HCT116 (cell line): ENCODE measurements around the gene TBCD. TPM values are rescaled to one million over a fixed set of nuclear protein-coding genes. Genes with fewer than 3 reads are reported as not detected.

Source experiments
- ATAC-seq: fragments of 200-7000 bp; cut with Tn5 transposase; 2 replicates; pipeline ENCODE4 v1.9.1; 2020; ENCODE audit warnings: mild to moderate bottlenecking, moderate library complexity
- BruUV-seq: library from RNA; stranded (reverse); fragments of 400-500 nt; replicated peaks from 2 replicates; lab custom pipeline; 2021; lab: Mats Ljungman, UMichigan
- CTCF ChIA-PET: fragments of 300-600 bp; sonication (Branson Sonifier 250); formaldehyde crosslinking; loops from one replicate; lab custom pipeline; 2021; ENCODE audit warnings: antibody characterized with exemption; lab: Charles Lee
- POLR2A ChIA-PET: fragments of 300-600, 350-600 bp; sonication (Branson Sonifier 250); formaldehyde crosslinking; loops from one replicate; lab custom pipeline; 2021; ENCODE audit warnings: antibody characterized with exemption; lab: Charles Lee
- RAD21 ChIA-PET, 2 experiments: fragments of 300-600 bp; sonication (Branson Sonifier 250); formaldehyde crosslinking; loops; one replicate each; lab custom pipeline; 2023; ENCODE audit warnings: low total read pairs in 2 of 2; ENCODE audit not compliant: uncharacterized antibody in 2 of 2, unreplicated experiment in 2 of 2, low non-redundant PET in 1 of 2; lab: Charles Lee
- DNase-seq: peaks from one replicate; pipeline ENCODE4 v3.0.0-alpha.2; 2010; ENCODE audit warnings: low read depth, low spot score
- H2AFZ ChIP-seq: fragments of 200-600 bp; shearing (Covaris generic), sonication (generic); 2 replicates; pipeline ENCODE4 v1.6.1; 2017; ENCODE audit warnings: low read depth, mixed run types, mixed read lengths, antibody characterized with exemption, low read length; ENCODE audit not compliant: poor library complexity, severe bottlenecking
- H3K27ac ChIP-seq: 2 replicates; pipeline ENCODE4 v1.5.1; 2012; ENCODE audit warnings: low read depth, low read length
- H3K27me3 ChIP-seq: fragments of 200-600 bp; sonication (generic); 2 replicates; pipeline ENCODE4 v1.6.1; 2016; ENCODE audit warnings: mixed run types, low read length, mixed read lengths; ENCODE audit not compliant: insufficient read depth
- H3K36me3 ChIP-seq, 2 experiments: fragments of 200-500 bp in 1 of 2; fragments of 200-600 bp in 1 of 2; sonication (Bioruptor generic) in 1 of 2; sonication (generic) in 1 of 2; 2 replicates each; pipeline versions ENCODE4 v1.5.1 to v1.6.1; 2014 to 2016; ENCODE audit warnings: low read length in 2 of 2, inconsistent platforms in 1 of 2, mixed read lengths in 1 of 2, mixed run types in 1 of 2; ENCODE audit not compliant: insufficient read depth in 2 of 2, control insufficient read depth in 1 of 2
- H3K4me1 ChIP-seq, 2 experiments: fragments of 200-600 bp in 1 of 2; sonication (generic) in 1 of 2; 2 replicates each; pipeline versions ENCODE4 v1.5.1 to v1.6.1; 2012 to 2017; ENCODE audit warnings: low read length in 2 of 2, inconsistent platforms in 1 of 2, mild to moderate bottlenecking in 1 of 2, mixed read lengths in 1 of 2, mixed run types in 1 of 2, moderate library complexity in 1 of 2; ENCODE audit not compliant: insufficient read depth in 2 of 2, control insufficient read depth in 1 of 2
- H3K4me2 ChIP-seq: fragments of 200-600 bp; sonication (generic); 2 replicates; pipeline ENCODE4 v1.6.1; 2017; ENCODE audit warnings: mixed run types, low read length, mixed read lengths
- H3K4me3 ChIP-seq, 2 experiments: fragments of 200-600 bp in 1 of 2; sonication (generic) in 1 of 2; replicated peaks in 1 of 2; 2 replicates each; pipeline ENCODE4 v1.5.1; 2011 to 2016; ENCODE audit warnings: low read length in 2 of 2, control low read depth in 1 of 2, low read depth in 1 of 2, mild to moderate bottlenecking in 1 of 2, mixed read lengths in 1 of 2, mixed run types in 1 of 2
- H3K79me2 ChIP-seq: fragments of 200-600 bp; sonication (generic); 2 replicates; pipeline ENCODE4 v1.6.1; 2017; ENCODE audit warnings: mild to moderate bottlenecking, mixed run types, low read length, moderate library complexity, mixed read lengths; ENCODE audit not compliant: insufficient read depth
- H3K9ac ChIP-seq: fragments of 200-600 bp; sonication (generic); 2 replicates; pipeline ENCODE4 v1.6.1; 2016; ENCODE audit warnings: low read length, mixed read lengths
- H3K9me2 ChIP-seq: fragments of 200-600 bp; sonication (generic), shearing (Covaris generic); 2 replicates; pipeline ENCODE4 v1.6.1; 2017; ENCODE audit warnings: mixed run types, mild to moderate bottlenecking, moderate library complexity; ENCODE audit not compliant: insufficient read depth
- H3K9me3 ChIP-seq, 2 experiments: fragments of 200-500 bp in 1 of 2; fragments of 200-600 bp in 1 of 2; sonication (Bioruptor generic) in 1 of 2; sonication (generic) in 1 of 2; 2 replicates each; pipeline ENCODE4 v1.6.1; 2014 to 2017; ENCODE audit warnings: low read length in 2 of 2, mixed read lengths in 2 of 2, inconsistent platforms in 1 of 2, low read depth in 1 of 2, mild to moderate bottlenecking in 1 of 2, mixed run types in 1 of 2, moderate library complexity in 1 of 2; ENCODE audit not compliant: control insufficient read depth in 1 of 2, insufficient read depth in 1 of 2
- H4K20me1 ChIP-seq: fragments of 200-600 bp; sonication (generic), shearing (Covaris generic); 2 replicates; pipeline ENCODE4 v1.6.1; 2017; ENCODE audit warnings: mixed run types, mild to moderate bottlenecking, moderate library complexity; ENCODE audit not compliant: insufficient read depth
- CTCF ChIP-seq, 3 experiments: fragments of 200-600 bp in 1 of 3; sonication (generic) in 1 of 3; IDR thresholded peaks in 2 of 3; conservative IDR thresholded peaks in 1 of 3; 2 replicates each; pipeline ENCODE4 v1.5.1; 2012 to 2017; ENCODE audit warnings: low read depth in 2 of 3, low read length in 2 of 3, antibody characterized with exemption in 1 of 3, borderline replicate concordance in 1 of 3, control low read depth in 1 of 3, mild to moderate bottlenecking in 1 of 3, mixed read lengths in 1 of 3, mixed run types in 1 of 3, moderate library complexity in 1 of 3; ENCODE audit not compliant: insufficient read depth in 1 of 3
- MAX ChIP-seq: IDR thresholded peaks from 2 replicates; pipeline ENCODE4 v1.6.1; 2012
- RAD21 ChIP-seq: IDR thresholded peaks from 2 replicates; pipeline ENCODE4 v1.6.1; 2012; ENCODE audit warnings: low read depth, mild to moderate bottlenecking
- SRF ChIP-seq: IDR thresholded peaks from 2 replicates; pipeline ENCODE4 v1.6.1; 2012; ENCODE audit warnings: low read depth
- ZNF274 ChIP-seq: fragments of 200-500 bp; sonication (Bioruptor generic); IDR thresholded peaks from 2 replicates; pipeline ENCODE4 v1.6.1; 2014; ENCODE audit warnings: mild to moderate bottlenecking, low read depth, low read length, inconsistent platforms
- intact Hi-C: fragments of 100-400 bp; cut with micrococcal nuclease; formaldehyde crosslinking; loops from 2 replicates; pipeline ENCODE4 v1.10.0; 2022
- total RNA-seq: library from RNA; stranded (reverse); gene quantifications from one replicate; pipeline ENCODE4 v1.2.1, GENCODE V29; 2021; ENCODE audit not compliant: unreplicated experiment

TBCD gene
- total RNA-seq, 1 experiment from 2014 or later: 152 TPM

- no TSS peak for BruUV-seq
- Histone ChIP-seq H3K36me3 (peaks cover 0 to 8% of the 10 kb centered on the region in 2 experiments; a peak in 2 of 4 replicates), H3K79me2 (no peaks in the 10 kb centered on the region), H3K4me2 (no peak overlapping the region), H3K27ac (no peak overlapping the region; the same call in 1 of the 2 replicates), H4K20me1 (no peaks in the 10 kb centered on the region), H2AFZ (no peak overlapping the region), H3K9me3 (no peaks in the 10 kb centered on the region), H3K4me1 (no peaks in the 10 kb centered on the region), H3K9me2 (no peaks in the 10 kb centered on the region), H3K9ac (no peak overlapping the region), H3K4me3 (no peak overlapping the region), H3K27me3 (no peaks in the 10 kb centered on the region)
- intact Hi-C loops: no loop called here
- ATAC-seq (no peak), DNase-seq (no peak)
- TF ChIP-seq SRF: no peak
- no peak for TF ChIP-seq ZNF274
- no peak for TF ChIP-seq CTCF (IDR thresholded peaks at IDR 0.05 in 2 of 3, conservative IDR thresholded peaks at IDR 0.05 in 1 of 3; ENCODE audit: borderline replicate concordance in 1 of 3, insufficient read depth in 1 of 3, low read depth in 2 of 3, low read length in 2 of 3)
- no peak for TF ChIP-seq MAX
- no peak for TF ChIP-seq RAD21
- RAD21 ChIA-PET: no interaction called here
- CTCF ChIA-PET: no interaction called here
- POLR2A ChIA-PET: no interaction called here
These were observed 208.8 kb downstream of the TBCD start for GRCh38 chr17:82960419-82961271.
